SK-N-SH (cell line): ENCODE measurements around the gene LSMEM2.

Experiments used
- ELF1 ChIP-seq: IDR thresholded peaks from 2 replicates; pipeline ENCODE4 v1.4.0; 2012
- EP300 ChIP-seq, 2 experiments: IDR thresholded peaks; 2 replicates each; pipeline versions ENCODE4 v1.4.0 to v1.6.1; 2012; ENCODE audit warnings: borderline replicate concordance in 1 of 2, low read depth in 1 of 2, low read length in 1 of 2
- NRF1 ChIP-seq: IDR thresholded peaks from 2 replicates; pipeline ENCODE4 v1.6.1; 2012; ENCODE audit warnings: low read depth, mild to moderate bottlenecking, low read length
- RXRA ChIP-seq: IDR thresholded peaks from 2 replicates; pipeline ENCODE4 v1.4.0; 2012; ENCODE audit warnings: low read depth, mild to moderate bottlenecking, borderline replicate concordance
- TF ChIP-seq, protein P1 (sequence below): fragments of 200-600 bp; sonication (generic); IDR thresholded peaks from 2 replicates; pipeline ENCODE4 v1.6.1; 2017; ENCODE audit warnings: antibody characterized with exemption, mild to moderate bottlenecking, moderate library complexity
- TF ChIP-seq, protein P2 (sequence below): IDR thresholded peaks from 2 replicates; pipeline ENCODE4; 2012

DNA sequence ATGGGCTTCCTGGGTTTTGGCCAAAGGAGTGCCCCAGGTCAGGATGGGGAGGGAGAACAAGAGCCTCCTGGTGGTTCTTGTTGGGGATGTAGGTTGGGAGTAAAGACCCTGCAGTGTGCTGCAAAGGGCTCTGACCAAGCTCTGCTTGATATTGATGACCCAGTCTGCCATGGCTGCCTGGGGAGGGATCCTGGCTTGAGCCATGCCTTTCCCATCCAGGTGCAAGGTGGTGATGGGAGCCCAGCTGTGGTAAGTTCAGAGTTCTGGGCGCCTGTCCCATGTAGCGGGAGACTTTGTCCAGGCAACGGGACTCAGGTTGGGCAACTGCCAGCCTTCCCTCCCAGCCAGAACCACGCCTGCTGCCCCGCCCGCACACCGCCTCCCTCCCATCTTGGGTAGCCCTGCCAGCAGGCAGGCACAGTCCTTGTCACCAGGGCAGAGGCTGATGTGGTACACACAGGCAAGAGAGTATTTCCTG, 40.3 kb upstream of the LSMEM2 start:
- TF ChIP-seq, protein P1, sequence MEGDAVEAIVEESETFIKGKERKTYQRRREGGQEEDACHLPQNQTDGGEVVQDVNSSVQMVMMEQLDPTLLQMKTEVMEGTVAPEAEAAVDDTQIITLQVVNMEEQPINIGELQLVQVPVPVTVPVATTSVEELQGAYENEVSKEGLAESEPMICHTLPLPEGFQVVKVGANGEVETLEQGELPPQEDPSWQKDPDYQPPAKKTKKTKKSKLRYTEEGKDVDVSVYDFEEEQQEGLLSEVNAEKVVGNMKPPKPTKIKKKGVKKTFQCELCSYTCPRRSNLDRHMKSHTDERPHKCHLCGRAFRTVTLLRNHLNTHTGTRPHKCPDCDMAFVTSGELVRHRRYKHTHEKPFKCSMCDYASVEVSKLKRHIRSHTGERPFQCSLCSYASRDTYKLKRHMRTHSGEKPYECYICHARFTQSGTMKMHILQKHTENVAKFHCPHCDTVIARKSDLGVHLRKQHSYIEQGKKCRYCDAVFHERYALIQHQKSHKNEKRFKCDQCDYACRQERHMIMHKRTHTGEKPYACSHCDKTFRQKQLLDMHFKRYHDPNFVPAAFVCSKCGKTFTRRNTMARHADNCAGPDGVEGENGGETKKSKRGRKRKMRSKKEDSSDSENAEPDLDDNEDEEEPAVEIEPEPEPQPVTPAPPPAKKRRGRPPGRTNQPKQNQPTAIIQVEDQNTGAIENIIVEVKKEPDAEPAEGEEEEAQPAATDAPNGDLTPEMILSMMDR: no peak
- TF ChIP-seq, protein P2, sequence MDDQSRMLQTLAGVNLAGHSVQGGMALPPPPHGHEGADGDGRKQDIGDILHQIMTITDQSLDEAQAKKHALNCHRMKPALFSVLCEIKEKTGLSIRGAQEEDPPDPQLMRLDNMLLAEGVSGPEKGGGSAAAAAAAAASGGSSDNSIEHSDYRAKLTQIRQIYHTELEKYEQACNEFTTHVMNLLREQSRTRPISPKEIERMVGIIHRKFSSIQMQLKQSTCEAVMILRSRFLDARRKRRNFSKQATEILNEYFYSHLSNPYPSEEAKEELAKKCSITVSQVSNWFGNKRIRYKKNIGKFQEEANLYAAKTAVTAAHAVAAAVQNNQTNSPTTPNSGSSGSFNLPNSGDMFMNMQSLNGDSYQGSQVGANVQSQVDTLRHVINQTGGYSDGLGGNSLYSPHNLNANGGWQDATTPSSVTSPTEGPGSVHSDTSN: no peak
- TF ChIP-seq RXRA: no peak
- TF ChIP-seq EP300 (IDR thresholded peaks at IDR 0.05; ENCODE audit: borderline replicate concordance in 1 of 2, low read depth in 1 of 2, low read length in 1 of 2): no peak
- TF ChIP-seq ELF1: no peak
- no peak for TF ChIP-seq NRF1
